SK-N-SH (cell line): Measurements from ENCODE around the gene RITA1. TPM values are rescaled to one million over a fixed set of nuclear protein-coding genes. Genes with fewer than 3 reads are reported as not detected.

Experiments used
- CTCF ChIA-PET: fragments of 300-600, 350-600 bp; formaldehyde crosslinking; extraction: SDS; loops from one replicate; lab custom pipeline; 2021; lab: Yijun Ruan, JAX
- POLR2A ChIA-PET: fragments of 350-600 bp; sonication (Branson Sonifier 250); formaldehyde crosslinking; extraction: SDS; loops from one replicate; lab custom pipeline; 2020; ENCODE audit warnings: antibody characterized with exemption, inconsistent platforms; lab: Yijun Ruan, JAX
- DNase-seq: peaks from one replicate; pipeline ENCODE4 v3.0.0; 2012
- H2AFZ ChIP-seq: fragments of 200-600 bp; sonication (generic); 2 replicates; pipeline ENCODE4 v1.8.1; 2016; ENCODE audit warnings: antibody characterized with exemption, mild to moderate bottlenecking, low read depth
- H3F3A ChIP-seq: fragments of 200-600 bp; sonication (generic); replicated peaks from 2 replicates; pipeline ENCODE3; 2016; ENCODE audit warnings: antibody characterized with exemption, mild to moderate bottlenecking; ENCODE audit not compliant: insufficient read depth
- H3K27ac ChIP-seq, 2 experiments: fragments of 200-500 bp in 1 of 2; fragments of 200-600 bp in 1 of 2; sonication (Bioruptor generic) in 1 of 2; sonication (generic), shearing (Covaris generic) in 1 of 2; 2 replicates each; pipeline versions ENCODE4 v1.5.1 to v1.6.1; 2014 to 2016; ENCODE audit warnings: low read depth in 2 of 2, inconsistent platforms in 1 of 2, low read length in 1 of 2, mild to moderate bottlenecking in 1 of 2, mixed read lengths in 1 of 2
- H3K27me3 ChIP-seq: fragments of 200-600 bp; sonication (generic), shearing (Covaris generic); 2 replicates; pipeline ENCODE4 v1.6.1; 2016; ENCODE audit warnings: mixed run types; ENCODE audit not compliant: insufficient read depth
- H3K36me3 ChIP-seq, 2 experiments: fragments of 200-500 bp in 1 of 2; fragments of 200-600 bp in 1 of 2; sonication (Bioruptor generic) in 1 of 2; sonication (generic) in 1 of 2; replicated peaks in 1 of 2; 2 replicates each; pipeline versions ENCODE3 to v1.5.1; 2014 to 2016; ENCODE audit warnings: low read length in 1 of 2, mild to moderate bottlenecking in 1 of 2; ENCODE audit not compliant: insufficient read depth in 2 of 2, control insufficient read depth in 1 of 2
- H3K4me1 ChIP-seq, 2 experiments: fragments of 200-500 bp in 1 of 2; fragments of 200-600 bp in 1 of 2; sonication (Bioruptor generic) in 1 of 2; sonication (generic), shearing (Covaris generic) in 1 of 2; 2 replicates each; pipeline versions ENCODE4 v1.5.1 to v1.6.1; 2014 to 2016; ENCODE audit warnings: low read depth in 1 of 2, low read length in 1 of 2, mixed run types in 1 of 2; ENCODE audit not compliant: insufficient read depth in 2 of 2, control insufficient read depth in 1 of 2
- H3K4me2 ChIP-seq: fragments of 200-600 bp; sonication (generic), shearing (Covaris generic); 2 replicates; pipeline ENCODE4 v1.6.1; 2017; ENCODE audit warnings: mixed run types
- H3K4me3 ChIP-seq, 2 experiments: fragments of 200-500 bp in 1 of 2; fragments of 200-600 bp in 1 of 2; sonication (Bioruptor generic) in 1 of 2; sonication (generic), shearing (Covaris generic) in 1 of 2; 2 replicates each; pipeline versions ENCODE4 v1.5.1 to v1.8.1; 2014 to 2016; ENCODE audit warnings: low read depth in 2 of 2, inconsistent platforms in 1 of 2, low read length in 1 of 2, mild to moderate bottlenecking in 1 of 2, mixed read lengths in 1 of 2, moderate library complexity in 1 of 2
- H3K79me2 ChIP-seq: fragments of 200-600 bp; sonication (generic); 2 replicates; pipeline ENCODE4 v1.8.1; 2017; ENCODE audit warnings: mild to moderate bottlenecking; ENCODE audit not compliant: insufficient read depth
- H3K9ac ChIP-seq: fragments of 200-600 bp; sonication (generic); 2 replicates; pipeline ENCODE4 v1.6.1; 2017; ENCODE audit warnings: mixed run types
- H3K9me2 ChIP-seq: fragments of 200-600 bp; sonication (generic); 2 replicates; pipeline ENCODE4 v1.6.1; 2017; ENCODE audit warnings: mixed run types
- H3K9me3 ChIP-seq: fragments of 200-600 bp; sonication (generic); 2 replicates; pipeline ENCODE4 v1.6.1; 2017; ENCODE audit warnings: mixed run types, mild to moderate bottlenecking, moderate library complexity
- H4K20me1 ChIP-seq: fragments of 200-600 bp; sonication (generic); 2 replicates; pipeline ENCODE4 v1.6.1; 2017; ENCODE audit warnings: mild to moderate bottlenecking, mixed run types; ENCODE audit not compliant: insufficient read depth
- ELF1 ChIP-seq: IDR thresholded peaks from 2 replicates; pipeline ENCODE4 v1.4.0; 2012
- EP300 ChIP-seq, 2 experiments: IDR thresholded peaks; 2 replicates each; pipeline versions ENCODE4 v1.4.0 to v1.6.1; 2012; ENCODE audit warnings: borderline replicate concordance in 1 of 2, low read depth in 1 of 2, low read length in 1 of 2
- FOXM1 ChIP-seq: IDR thresholded peaks from 2 replicates; pipeline ENCODE4 v1.4.0; 2012; ENCODE audit warnings: low read depth, mild to moderate bottlenecking
- GABPA ChIP-seq: IDR thresholded peaks from 2 replicates; pipeline ENCODE4 v1.4.0; 2012; ENCODE audit warnings: low read depth, mild to moderate bottlenecking
- IRF3 ChIP-seq: fragments of 150-350 bp; IDR thresholded peaks from 2 replicates; pipeline ENCODE4 v1.6.1; 2016; ENCODE audit warnings: mild to moderate bottlenecking, low read depth, low read length
- MAX ChIP-seq: IDR thresholded peaks from 2 replicates; pipeline ENCODE4 v1.4.0; 2012; ENCODE audit warnings: low read depth
- PBX3 ChIP-seq: IDR thresholded peaks from 2 replicates; pipeline ENCODE4; 2012
- POLR2AphosphoS5 ChIP-seq: IDR thresholded peaks from 2 replicates; pipeline ENCODE4 v1.6.1; 2012; ENCODE audit warnings: low read depth, low read length
- RCOR1 ChIP-seq: fragments of 150-350 bp; IDR thresholded peaks from 2 replicates; pipeline ENCODE4 v1.6.1; 2017; ENCODE audit warnings: antibody characterized with exemption, low read length
- RXRA ChIP-seq: IDR thresholded peaks from 2 replicates; pipeline ENCODE4 v1.4.0; 2012; ENCODE audit warnings: low read depth, mild to moderate bottlenecking, borderline replicate concordance
- TCF12 ChIP-seq: IDR thresholded peaks from 2 replicates; pipeline ENCODE4 v1.4.0; 2012
- TEAD4 ChIP-seq: IDR thresholded peaks from 2 replicates; pipeline ENCODE4 v1.4.0; 2012; ENCODE audit warnings: mild to moderate bottlenecking, borderline replicate concordance; ENCODE audit not compliant: insufficient read depth
- USF2 ChIP-seq: fragments of 150-350 bp; IDR thresholded peaks from 2 replicates; pipeline ENCODE4 v1.6.1; 2017; ENCODE audit warnings: antibody characterized with exemption, low read length, low read depth, borderline replicate concordance
- YY1 ChIP-seq: IDR thresholded peaks from 2 replicates; pipeline ENCODE4 v1.4.0; 2012; ENCODE audit warnings: low read depth, mild to moderate bottlenecking
- WGBS: methylation state at CpG from one replicate; pipeline ENCODE4 v1.1.6; 2017; ENCODE audit warnings: low lambda C conversion rate; 5-methylcytosine and 5-hydroxymethylcytosine counted together
- polyA plus RNA-seq, 3 experiments: library from polyadenylated mRNA; depleted of rRNA; stranded (reverse); fragments of >200 nt; gene quantifications; 2 replicates each; pipeline ENCODE4 v1.2.3, GENCODE V29; 2012
- TF ChIP-seq, protein P1 (sequence below): IDR thresholded peaks from 2 replicates; pipeline ENCODE4 v1.4.0; 2012; ENCODE audit warnings: low read depth, borderline replicate concordance
- TF ChIP-seq, protein P2 (sequence below): IDR thresholded peaks from 2 replicates; pipeline ENCODE4 v1.4.0; 2012; ENCODE audit warnings: low read depth, borderline replicate concordance

Gene RITA1
- polyA plus RNA-seq, 1 of the 3 experiments (the other 2 are of a cell fraction), result 21.1 TPM

GRCh38 chr12:113142173-113142885 lies 43.2 kb upstream of the RITA1 start:
- POLR2A ChIA-PET, result no interaction called here
- Histone ChIP-seq H3K4me2 (no peak overlapping the region), H3K4me3 (no peak overlapping the region), H3K36me3 (no peaks in the 10 kb centered on the region), H3K27me3 (no peaks in the 10 kb centered on the region), H3K9me2 (no peaks in the 10 kb centered on the region), H3K79me2 (no peaks in the 10 kb centered on the region), H3K9me3 (0 out of 2 replicates have a peak, but pooled peaks cover 4% of the 10 kb centered on the region), H2AFZ (no peak overlapping the region), H3K27ac (no peak overlapping the region), H3K4me1 (no peaks in the 10 kb centered on the region; a peak in 1 of 4 replicates), H4K20me1 (no peaks in the 10 kb centered on the region), H3K9ac (no peak overlapping the region), H3F3A (no peaks in the 10 kb centered on the region)
- CTCF ChIA-PET, result no interaction called here
- TF ChIP-seq PBX3, result no peak
- no peak for TF ChIP-seq RXRA
- TF ChIP-seq GABPA, result no peak
- TF ChIP-seq IRF3, result no peak
- TF ChIP-seq EP300 (IDR thresholded peaks at IDR 0.05; ENCODE audit: borderline replicate concordance in 1 of 2, low read depth in 1 of 2, low read length in 1 of 2), result no peak
- TF ChIP-seq YY1, result no peak
- no peak for TF ChIP-seq ELF1
- TF ChIP-seq RCOR1, result no peak
- no peak for TF ChIP-seq POLR2AphosphoS5
- TF ChIP-seq, protein P1, sequence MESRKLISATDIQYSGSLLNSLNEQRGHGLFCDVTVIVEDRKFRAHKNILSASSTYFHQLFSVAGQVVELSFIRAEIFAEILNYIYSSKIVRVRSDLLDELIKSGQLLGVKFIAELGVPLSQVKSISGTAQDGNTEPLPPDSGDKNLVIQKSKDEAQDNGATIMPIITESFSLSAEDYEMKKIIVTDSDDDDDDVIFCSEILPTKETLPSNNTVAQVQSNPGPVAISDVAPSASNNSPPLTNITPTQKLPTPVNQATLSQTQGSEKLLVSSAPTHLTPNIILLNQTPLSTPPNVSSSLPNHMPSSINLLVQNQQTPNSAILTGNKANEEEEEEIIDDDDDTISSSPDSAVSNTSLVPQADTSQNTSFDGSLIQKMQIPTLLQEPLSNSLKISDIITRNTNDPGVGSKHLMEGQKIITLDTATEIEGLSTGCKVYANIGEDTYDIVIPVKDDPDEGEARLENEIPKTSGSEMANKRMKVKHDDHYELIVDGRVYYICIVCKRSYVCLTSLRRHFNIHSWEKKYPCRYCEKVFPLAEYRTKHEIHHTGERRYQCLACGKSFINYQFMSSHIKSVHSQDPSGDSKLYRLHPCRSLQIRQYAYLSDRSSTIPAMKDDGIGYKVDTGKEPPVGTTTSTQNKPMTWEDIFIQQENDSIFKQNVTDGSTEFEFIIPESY, result no peak
- no peak for TF ChIP-seq USF2
- no peak for TF ChIP-seq TEAD4
- TF ChIP-seq FOXM1, result no peak
- TF ChIP-seq TCF12, result no peak
- TF ChIP-seq, protein P2, sequence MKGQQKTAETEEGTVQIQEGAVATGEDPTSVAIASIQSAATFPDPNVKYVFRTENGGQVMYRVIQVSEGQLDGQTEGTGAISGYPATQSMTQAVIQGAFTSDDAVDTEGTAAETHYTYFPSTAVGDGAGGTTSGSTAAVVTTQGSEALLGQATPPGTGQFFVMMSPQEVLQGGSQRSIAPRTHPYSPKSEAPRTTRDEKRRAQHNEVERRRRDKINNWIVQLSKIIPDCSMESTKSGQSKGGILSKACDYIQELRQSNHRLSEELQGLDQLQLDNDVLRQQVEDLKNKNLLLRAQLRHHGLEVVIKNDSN, result no peak
- TF ChIP-seq MAX, result no peak
- 63% methylated on average over 17 of the region's 17 CpGs for WGBS
- DNase-seq, result peak; percentile 22
